SU-DHL-6 (cell line): ENCODE results near the gene MASP1.

Source experiments
- CTCF ChIP-seq: fragments of 200-600 bp; sonication (generic); IDR thresholded peaks from one replicate; pipeline ENCODE4 v1.5.1; 2017; ENCODE audit warnings: antibody characterized with exemption, mild to moderate bottlenecking, low read length, moderate library complexity; ENCODE audit not compliant: insufficient read depth, poor library complexity, severe bottlenecking
- EZH2phosphoT487 ChIP-seq: fragments of 200-600 bp; sonication (generic), shearing (Covaris generic); conservative IDR thresholded peaks from 2 replicates; pipeline ENCODE4 v1.6.1; 2018; ENCODE audit warnings: mild to moderate bottlenecking, antibody characterized with exemption, low read length, moderate library complexity, mixed read lengths

- TF ChIP-seq CTCF (no peak), EZH2phosphoT487 (no peak)
Observed at GRCh38 chr3:187271582-187271981, 20.0 kb downstream of the MASP1 start.
